Activated T-cell treated with anti-CD3 and anti-CD28 coated beads, Interleukin-2, amount 50 U/mL, for 24 hours (primary cell): ENCODE results near the gene DOCK3.

ENCODE experiments used
- DNase-seq: peaks from one replicate; pipeline ENCODE4 v3.0.0-alpha.2; 2020
- H3K27ac Mint-ChIP-seq: 2 replicates; pipeline ENCODE4 v1.8.0; 2020; ENCODE audit warnings: mild to moderate bottlenecking, mixed read lengths
- H3K27me3 Mint-ChIP-seq: 2 replicates; pipeline ENCODE4 v1.8.0; 2020; ENCODE audit warnings: mixed read lengths
- H3K36me3 Mint-ChIP-seq: 2 replicates; pipeline ENCODE4 v1.8.0; 2020; ENCODE audit warnings: low read depth, mixed read lengths
- H3K4me1 Mint-ChIP-seq: 2 replicates; pipeline ENCODE4 v1.8.0; 2020; ENCODE audit warnings: low read depth, mixed read lengths
- H3K4me3 Mint-ChIP-seq: 2 replicates; pipeline ENCODE4 v1.8.0; 2020; ENCODE audit warnings: mild to moderate bottlenecking, moderate library complexity, mixed read lengths
- H3K9me3 Mint-ChIP-seq: 2 replicates; pipeline ENCODE4 v1.8.0; 2020; ENCODE audit warnings: mixed read lengths

DOCK3 gene

GRCh38 chr3:50639055-50639494 is 35.7 kb upstream of the DOCK3 start:
- Mint-ChIP-seq H3K4me3 (no peak overlapping the region), H3K27ac (peak overlapping the region; percentile 78), H3K27me3 (no peaks in the 10 kb centered on the region), H3K36me3 (peaks cover 88% of the 10 kb centered on the region), H3K9me3 (no peaks in the 10 kb centered on the region), H3K4me1 (peaks cover 58% of the 10 kb centered on the region)
- DNase-seq, result no peak

- no peak for DNase-seq
- Mint-ChIP-seq H3K9me3 (no peaks in the 10 kb centered on the region), H3K27me3 (no peaks in the 10 kb centered on the region), H3K27ac (peak overlapping the region; percentile 77), H3K4me1 (peaks cover 34% of the 10 kb centered on the region), H3K36me3 (peaks cover 99% of the 10 kb centered on the region), H3K4me3 (no peak overlapping the region)
Observed at GRCh38 chr3:50642382-50642781, 32.3 kb upstream of the DOCK3 start.

- Mint-ChIP-seq H3K4me1 (peaks cover 15% of the 10 kb centered on the region), H3K4me3 (no peak overlapping the region), H3K36me3 (peaks cover 98% of the 10 kb centered on the region), H3K27me3 (no peaks in the 10 kb centered on the region), H3K9me3 (no peaks in the 10 kb centered on the region), H3K27ac (peak overlapping the region; percentile 3)
- no peak for DNase-seq
Observed at GRCh38 chr3:50644561-50644960, 30.2 kb upstream of the DOCK3 start.

- DNase-seq, result no peak
- H3K4me3 Mint-ChIP-seq, result no peak overlapping the region
- H3K4me1 Mint-ChIP-seq, result peaks cover 14% of the 10 kb centered on the region
- no peaks in the 10 kb centered on the region for H3K9me3 Mint-ChIP-seq
- no peaks in the 10 kb centered on the region for H3K27me3 Mint-ChIP-seq
- peaks cover 98% of the 10 kb centered on the region for H3K36me3 Mint-ChIP-seq
- H3K27ac Mint-ChIP-seq, result peak overlapping the region; percentile 52
Observed at GRCh38 chr3:50645378-50645777, 29.3 kb upstream of the DOCK3 start.

GRCh38 chr3:50648313-50648712 is 26.4 kb upstream of the DOCK3 start:
- Mint-ChIP-seq H3K4me3 (no peak overlapping the region), H3K4me1 (peaks cover 2% of the 10 kb centered on the region), H3K36me3 (peaks cover 70% of the 10 kb centered on the region), H3K9me3 (no peaks in the 10 kb centered on the region), H3K27ac (peak overlapping the region; percentile 87), H3K27me3 (no peaks in the 10 kb centered on the region)
- DNase-seq, result no peak

GRCh38 chr3:50648944-50649343 is 25.8 kb upstream of the DOCK3 start:
- Mint-ChIP-seq H3K9me3 (no peaks in the 10 kb centered on the region), H3K27me3 (no peaks in the 10 kb centered on the region), H3K4me3 (no peak overlapping the region), H3K36me3 (peaks cover 64% of the 10 kb centered on the region), H3K4me1 (peaks cover 7% of the 10 kb centered on the region), H3K27ac (peak overlapping the region; percentile 87)
- no peak for DNase-seq

- Mint-ChIP-seq H3K4me1 (peaks cover 13% of the 10 kb centered on the region), H3K36me3 (peaks cover 58% of the 10 kb centered on the region), H3K9me3 (no peaks in the 10 kb centered on the region), H3K27ac (peak overlapping the region; percentile 87), H3K4me3 (no peak overlapping the region), H3K27me3 (no peaks in the 10 kb centered on the region)
- no peak for DNase-seq
Observed at GRCh38 chr3:50649451-50649931, 25.2 kb upstream of the DOCK3 start.

- no peaks in the 10 kb centered on the region for H3K27me3 Mint-ChIP-seq
- no peak for DNase-seq
- H3K36me3 Mint-ChIP-seq, result peaks cover 53% of the 10 kb centered on the region
- peaks cover 18% of the 10 kb centered on the region for H3K4me1 Mint-ChIP-seq
- H3K4me3 Mint-ChIP-seq, result no peak overlapping the region
- peak overlapping the region; percentile 87 for H3K27ac Mint-ChIP-seq
- no peaks in the 10 kb centered on the region for H3K9me3 Mint-ChIP-seq
Observed at GRCh38 chr3:50650018-50650417, 24.7 kb upstream of the DOCK3 start.

GRCh38 chr3:50651445-50651844 is 23.3 kb upstream of the DOCK3 start:
- Mint-ChIP-seq H3K27me3 (no peaks in the 10 kb centered on the region), H3K4me3 (no peak overlapping the region), H3K9me3 (no peaks in the 10 kb centered on the region), H3K4me1 (peaks cover 24% of the 10 kb centered on the region), H3K27ac (peak overlapping the region; percentile 79), H3K36me3 (peaks cover 39% of the 10 kb centered on the region)
- no peak for DNase-seq

GRCh38 chr3:50651920-50652529 is 22.7 kb upstream of the DOCK3 start:
- Mint-ChIP-seq H3K4me1 (peaks cover 24% of the 10 kb centered on the region), H3K36me3 (peaks cover 33% of the 10 kb centered on the region), H3K27me3 (no peaks in the 10 kb centered on the region), H3K9me3 (no peaks in the 10 kb centered on the region), H3K4me3 (no peak overlapping the region), H3K27ac (peak overlapping the region; percentile 79)
- no peak for DNase-seq

GRCh38 chr3:50652709-50653108 is 22.0 kb upstream of the DOCK3 start:
- H3K4me3 Mint-ChIP-seq, result no peak overlapping the region

GRCh38 chr3:50653937-50654595 is 20.7 kb upstream of the DOCK3 start:
- no peak for DNase-seq
- Mint-ChIP-seq H3K27ac (peak overlapping the region; percentile 90), H3K27me3 (no peaks in the 10 kb centered on the region), H3K9me3 (no peaks in the 10 kb centered on the region), H3K36me3 (peaks cover 14% of the 10 kb centered on the region), H3K4me1 (peaks cover 22% of the 10 kb centered on the region), H3K4me3 (no peak overlapping the region)

More at GRCh38 chr3:50652709-50653108, 22.0 kb upstream of the DOCK3 start:
- Mint-ChIP-seq H3K9me3 (no peaks in the 10 kb centered on the region), H3K27me3 (no peaks in the 10 kb centered on the region), H3K27ac (peak overlapping the region; percentile 79), H3K4me1 (peaks cover 24% of the 10 kb centered on the region), H3K36me3 (peaks cover 26% of the 10 kb centered on the region)
- peak; percentile 69 for DNase-seq

GRCh38 chr3:50655009-50655830 is 19.5 kb upstream of the DOCK3 start:
- no peaks in the 10 kb centered on the region for H3K9me3 Mint-ChIP-seq
- H3K27ac Mint-ChIP-seq, result peak overlapping the region; percentile 90
- peaks cover 21% of the 10 kb centered on the region for H3K4me1 Mint-ChIP-seq
- no peak overlapping the region for H3K4me3 Mint-ChIP-seq
- H3K36me3 Mint-ChIP-seq, result peaks cover 3% of the 10 kb centered on the region
- DNase-seq, result peak; percentile 55
- no peaks in the 10 kb centered on the region for H3K27me3 Mint-ChIP-seq

- Mint-ChIP-seq H3K4me3 (no peak overlapping the region), H3K36me3 (no peaks in the 10 kb centered on the region), H3K27ac (peak overlapping the region; percentile 11), H3K4me1 (peaks cover 21% of the 10 kb centered on the region), H3K27me3 (no peaks in the 10 kb centered on the region), H3K9me3 (no peaks in the 10 kb centered on the region)
- DNase-seq, result peak; percentile 29
Observed at GRCh38 chr3:50656417-50657195, 18.1 kb upstream of the DOCK3 start.
